GM15510 (cell line): ENCODE results near the gene PPOX.

ENCODE experiments used
- POLR2A ChIP-seq: IDR thresholded peaks from 3 replicates; pipeline ENCODE4 v1.6.1; 2011; ENCODE audit warnings: borderline replicate concordance; ENCODE audit not compliant: insufficient read length; ENCODE audit errors: extremely low read depth

Gene PPOX

GRCh38 chr1:161196521-161197451, 30.6 kb downstream of the PPOX start:
- TF ChIP-seq POLR2A: no peak

DNA sequence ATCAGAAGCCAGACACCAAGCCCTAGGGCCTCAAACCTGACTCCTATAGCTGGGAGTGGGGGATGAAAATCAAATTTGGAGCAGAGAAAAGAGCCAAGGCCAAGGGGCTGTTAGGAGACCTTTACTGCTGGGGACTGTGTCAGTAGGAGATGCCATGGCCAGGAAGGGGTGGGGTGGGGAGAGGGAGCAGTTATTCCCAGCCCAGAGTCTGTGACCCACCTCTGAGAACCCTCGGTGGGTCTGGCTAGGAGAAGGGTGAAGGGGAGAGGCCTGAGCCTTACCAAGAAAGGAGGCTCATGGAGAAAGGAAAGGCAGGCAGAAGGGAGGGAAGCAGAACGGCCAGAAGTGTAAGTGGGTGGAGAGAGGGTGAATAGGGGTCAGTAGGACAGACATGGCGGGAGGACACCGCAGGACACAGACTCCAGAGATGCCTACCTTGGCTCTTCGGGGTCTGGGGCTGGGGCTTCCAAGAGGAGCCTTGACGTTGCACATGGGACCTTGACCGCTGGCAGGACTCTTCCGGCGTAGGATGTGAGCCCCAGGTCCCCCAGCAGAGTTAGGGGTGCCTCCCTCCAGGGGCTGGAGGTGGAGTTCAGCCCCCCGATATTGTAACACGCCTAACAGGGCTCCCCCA, 31.5 kb downstream of the PPOX start:
- no peak for TF ChIP-seq POLR2A

GRCh38 chr1:161198194-161198896, 32.1 kb downstream of the PPOX start:
- TF ChIP-seq POLR2A: no peak

DNA sequence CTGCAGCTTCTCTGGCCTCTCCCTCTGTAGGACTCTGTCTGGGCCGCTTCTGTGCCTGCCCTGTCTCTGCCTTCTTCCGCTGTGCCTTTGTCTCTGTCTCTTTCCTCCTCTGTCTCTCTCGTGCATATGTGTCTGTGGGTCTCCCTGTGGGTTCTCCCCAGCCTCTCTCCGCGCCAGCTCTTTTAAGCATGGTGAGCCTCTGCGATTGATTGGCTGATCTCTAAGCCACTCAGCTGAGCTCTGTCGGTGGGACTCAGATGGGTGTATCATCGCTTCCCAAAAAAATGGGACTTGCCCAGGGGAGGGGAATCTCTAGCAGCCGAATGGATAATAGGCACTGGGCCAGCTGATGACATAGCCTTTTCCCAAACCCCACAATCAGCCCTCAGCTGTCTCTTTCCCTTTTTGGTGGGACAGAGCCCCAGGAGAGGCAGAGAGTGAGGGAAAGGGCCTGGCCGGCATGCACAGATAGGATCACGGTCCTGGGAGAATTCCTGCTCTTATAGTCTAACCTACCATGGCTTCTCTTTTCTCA, 32.7 kb downstream of the PPOX start, which contains the start of gene ADAMTS4:
ADAMTS4 (minus strand) TSS at position 158 of the 535 bp plus-strand sequence. CDS start 427 bp downstream, outside the sequence.
- TF ChIP-seq POLR2A: no peak

DNA sequence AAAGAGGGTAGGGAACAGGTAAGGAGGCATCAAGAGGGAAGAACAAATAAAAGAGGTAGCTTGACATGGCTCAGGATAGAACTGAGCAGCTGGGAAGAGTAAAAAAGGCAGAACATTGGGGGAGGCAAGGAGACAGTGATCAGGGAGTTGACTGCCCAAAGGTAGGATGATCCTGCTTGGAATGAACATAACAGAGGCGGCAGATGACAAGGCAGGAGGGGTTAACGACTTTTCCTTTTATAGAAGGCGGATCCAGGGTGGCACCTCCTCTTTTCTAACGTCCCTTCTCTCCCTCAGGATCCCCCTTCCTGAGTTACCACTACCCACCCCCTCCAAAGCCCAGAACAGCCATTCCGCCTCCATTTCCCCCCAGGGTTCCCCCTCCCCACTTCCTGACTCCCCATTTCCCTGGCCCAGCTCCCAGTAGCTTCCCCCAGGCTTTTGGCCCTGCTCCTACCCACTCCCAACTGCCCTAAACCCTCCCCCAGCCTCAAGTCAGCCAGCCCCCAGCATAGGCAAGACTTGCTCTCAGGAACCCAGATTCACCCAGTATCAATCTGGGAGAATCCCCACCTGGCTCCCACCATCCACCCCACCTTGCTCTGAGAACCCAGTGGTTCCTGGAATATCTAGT, 33.4 kb downstream of the PPOX start:
- TF ChIP-seq POLR2A: no peak

- TF ChIP-seq POLR2A: no peak
Observed at GRCh38 chr1:161200421-161200991, 34.3 kb downstream of the PPOX start.

DNA sequence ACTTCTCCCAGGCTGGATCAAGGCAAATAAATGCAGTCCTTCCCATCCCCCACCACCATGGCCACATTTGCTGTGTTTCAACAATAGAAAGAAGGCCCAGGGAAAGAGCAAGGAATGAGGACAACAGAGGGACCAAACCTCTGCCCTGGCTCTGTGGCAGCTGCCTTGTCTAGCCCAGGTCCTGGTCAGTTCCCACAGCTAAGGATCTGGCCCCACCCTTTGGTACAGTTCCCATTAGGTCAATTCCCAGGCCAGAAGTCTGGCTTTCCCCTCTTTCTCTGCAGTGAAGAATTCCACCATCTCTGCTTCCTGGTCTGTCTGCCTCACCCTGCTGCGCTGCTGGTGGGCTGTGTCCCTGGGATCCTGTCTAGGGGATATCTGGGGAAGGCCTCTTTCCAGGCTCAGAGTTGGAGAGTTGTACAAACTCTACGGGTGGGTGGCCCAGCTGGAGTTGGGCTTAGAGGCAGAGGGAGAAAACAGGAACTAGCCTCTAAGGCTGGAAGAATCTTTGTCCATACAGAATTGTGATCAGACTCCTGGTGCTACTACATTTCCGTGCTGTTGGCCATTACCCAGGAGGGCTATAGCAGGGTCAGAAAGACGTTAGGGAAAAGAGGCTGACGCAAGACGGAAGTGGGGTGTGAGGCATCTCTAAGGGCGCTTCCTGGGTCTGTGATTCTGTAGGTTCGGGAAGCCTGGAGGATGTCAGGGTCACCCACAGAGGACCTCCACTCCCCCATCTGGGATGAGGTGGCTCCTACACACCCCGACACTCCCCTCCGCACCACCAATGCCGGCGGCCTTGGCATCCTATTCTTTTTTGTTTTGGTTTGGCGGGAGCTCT, 35.0 kb downstream of the PPOX start:
- TF ChIP-seq POLR2A: no peak

DNA sequence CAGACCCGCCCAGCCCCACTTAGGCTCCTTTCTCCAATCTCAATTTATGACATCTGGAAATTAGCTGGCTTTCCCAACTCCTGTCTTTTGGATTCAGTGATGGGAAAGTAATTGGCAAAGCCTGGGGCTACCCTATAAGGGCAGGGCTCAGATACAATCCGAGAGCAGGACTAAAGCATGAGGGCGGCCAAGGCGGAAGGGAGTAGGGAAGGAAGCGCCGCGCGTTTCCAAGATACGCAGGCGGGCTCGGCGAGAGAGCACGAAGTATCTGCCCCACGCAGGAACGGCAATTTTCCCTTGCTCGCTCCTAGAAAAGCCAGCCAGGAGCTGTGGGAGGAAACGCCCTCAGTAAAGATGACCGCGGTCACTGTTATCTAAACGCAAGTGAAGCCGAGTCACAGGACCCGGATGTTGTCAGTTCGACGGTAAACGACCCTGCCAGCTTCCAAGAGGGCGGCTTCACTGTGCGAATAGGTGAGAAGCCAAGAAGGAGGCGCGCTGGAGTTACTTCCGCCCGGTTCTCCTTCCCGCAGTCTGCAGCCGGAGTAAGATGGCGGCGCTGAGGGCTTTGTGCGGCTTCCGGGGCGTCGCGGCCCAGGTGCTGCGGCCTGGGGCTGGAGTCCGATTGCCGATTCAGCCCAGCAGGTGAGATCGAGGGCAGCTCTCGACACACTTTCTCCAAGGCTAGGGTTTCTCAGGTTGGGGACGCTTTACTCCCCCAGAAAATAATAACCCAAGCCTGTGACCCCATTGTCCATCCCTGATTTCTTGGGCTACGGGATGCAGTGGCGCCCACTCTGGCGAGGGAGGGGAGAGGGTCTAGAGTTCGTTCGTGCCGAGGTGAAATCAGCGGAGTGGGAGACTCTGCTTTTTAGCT, 35.8 kb downstream of the PPOX start, which contains the start of gene NDUFS2:
NDUFS2 (plus strand) TSS at position 532 of the 877 bp plus-strand sequence; CDS start at position 551, 19 bp downstream.
- peak; percentile 89 for TF ChIP-seq POLR2A

DNA sequence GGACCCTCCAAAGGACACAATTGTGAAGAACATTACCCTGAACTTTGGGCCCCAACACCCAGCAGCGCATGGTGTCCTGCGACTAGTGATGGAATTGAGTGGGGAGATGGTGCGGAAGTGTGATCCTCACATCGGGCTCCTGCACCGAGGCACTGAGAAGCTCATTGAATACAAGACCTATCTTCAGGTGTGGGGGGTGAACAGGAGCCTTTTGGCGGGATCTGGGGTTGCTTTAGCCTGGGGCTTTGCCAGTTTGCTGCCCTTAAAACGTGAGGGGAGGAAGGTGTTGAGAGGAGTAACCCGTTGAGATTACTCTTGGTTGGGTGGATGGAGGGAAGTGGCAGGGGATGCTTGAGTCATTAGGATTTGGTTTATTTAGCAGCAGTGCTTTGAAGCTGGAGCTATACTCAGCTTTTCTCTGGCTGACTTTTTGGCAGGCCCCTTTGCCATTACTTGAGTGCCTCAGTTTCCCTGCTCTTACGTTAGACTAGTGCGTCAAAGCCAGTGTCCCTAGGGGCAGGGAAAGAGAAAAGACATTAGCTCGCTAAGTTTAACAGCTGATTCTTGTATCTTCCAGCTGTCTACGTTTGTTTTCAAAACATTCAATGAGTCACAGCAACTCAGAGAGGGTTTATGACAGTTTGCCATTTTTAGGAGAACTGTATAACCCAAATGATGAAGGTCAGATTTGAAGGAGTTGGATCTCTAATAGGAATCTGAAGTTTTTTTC, 40.4 kb downstream of the PPOX start:
- no peak for TF ChIP-seq POLR2A

DNA sequence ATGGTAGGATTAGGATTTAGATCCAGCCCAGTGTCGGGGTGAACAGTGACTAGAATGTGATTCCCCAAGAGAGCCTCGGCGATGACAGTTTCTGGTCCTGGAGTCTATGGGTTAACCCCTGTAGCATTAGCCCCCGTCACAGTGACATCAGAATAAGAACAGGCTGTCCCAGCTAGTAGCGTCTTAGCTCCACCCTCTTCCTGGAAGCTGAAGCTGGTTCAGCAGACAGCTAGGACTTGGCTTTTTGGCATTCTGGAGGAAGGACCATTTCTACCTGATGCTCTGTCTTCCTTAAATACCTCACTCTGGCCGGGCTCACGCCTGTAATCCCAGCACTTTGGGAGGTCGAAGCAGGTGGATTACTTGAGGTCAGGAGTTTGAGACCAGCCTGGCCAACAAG, 40.9 kb downstream of the PPOX start:
- no peak for TF ChIP-seq POLR2A

- TF ChIP-seq POLR2A: no peak
Observed at GRCh38 chr1:161209790-161210409, 43.7 kb downstream of the PPOX start.
